ENCODE data around the gene HCAR3.
"Not testable (repeated sequence)": the region's sequence is repeated elsewhere in the genome, so short reads cannot be mapped to it uniquely, and the experiment has no call there.

HCAR3 gene

GRCh38 chr12:122722387-122722786 is 5.8 kb upstream of the HCAR3 start:
- DNase-seq (ENCODE audit: low read depth, low spot score), result no peak

GRCh38 chr12:122721057-122721545 is 4.5 kb upstream of the HCAR3 start:
- DNase-seq (ENCODE audit: low read depth, low spot score), result no peak

GRCh38 chr12:122715211-122715610 is 1.4 kb downstream of the HCAR3 start:
- DNase-seq (ENCODE audit: low read depth, low spot score), result not testable (repeated sequence)

- not testable (repeated sequence) for DNase-seq (ENCODE audit: low read depth, low spot score)
These were observed 3.0 kb downstream of the HCAR3 start for GRCh38 chr12:122713491-122714188.

- not testable (repeated sequence) for DNase-seq (ENCODE audit: low read depth, low spot score)
These were observed 5.3 kb downstream of the HCAR3 start for GRCh38 chr12:122711266-122711665.

- not testable (repeated sequence) for DNase-seq (ENCODE audit: low read depth, low spot score)
These were observed 6.3 kb downstream of the HCAR3 start for GRCh38 chr12:122710341-122710740.

GRCh38 chr12:122709287-122709686 is 7.3 kb downstream of the HCAR3 start:
- not testable (repeated sequence) for DNase-seq (ENCODE audit: low read depth, low spot score)

- not testable (repeated sequence) for DNase-seq (ENCODE audit: low read depth, low spot score)
These were observed 12.8 kb downstream of the HCAR3 start for GRCh38 chr12:122703841-122704240.

GRCh38 chr12:122702890-122703611 is 13.6 kb downstream of the HCAR3 start, which contains the start of gene HCAR2:
TSS of gene HCAR2 (minus strand) at chr12:122703357. CDS start at chr12:122703283, 74 bp downstream.
- not testable (repeated sequence) for DNase-seq (ENCODE audit: low read depth, low spot score)

GRCh38 chr12:122701481-122701880 is 15.1 kb downstream of the HCAR3 start:
- not testable (repeated sequence) for DNase-seq (ENCODE audit: low read depth, low spot score)

- DNase-seq (ENCODE audit: low read depth, low spot score), result not testable (repeated sequence)
These were observed 16.4 kb downstream of the HCAR3 start for GRCh38 chr12:122700038-122700710.

GRCh38 chr12:122696922-122697321 is 19.7 kb downstream of the HCAR3 start:
- DNase-seq (ENCODE audit: low read depth, low spot score), result not testable (repeated sequence)

- DNase-seq (ENCODE audit: low read depth, low spot score), result no peak
These were observed 25.0 kb downstream of the HCAR3 start for GRCh38 chr12:122691566-122691965.

- no peak for DNase-seq (ENCODE audit: low read depth, low spot score)
These were observed 28.3 kb downstream of the HCAR3 start for GRCh38 chr12:122688291-122688690.

GRCh38 chr12:122687086-122687485 is 29.5 kb downstream of the HCAR3 start:
- no peak for DNase-seq (ENCODE audit: low read depth, low spot score)

- no peak for DNase-seq (ENCODE audit: low read depth, low spot score)
These were observed 30.1 kb downstream of the HCAR3 start for GRCh38 chr12:122686538-122686937.

GRCh38 chr12:122684297-122684813 is 32.3 kb downstream of the HCAR3 start:
- DNase-seq (ENCODE audit: low read depth, low spot score), result no peak

GRCh38 chr12:122681814-122682213 is 34.8 kb downstream of the HCAR3 start:
- no peak for DNase-seq (ENCODE audit: low read depth, low spot score)

GRCh38 chr12:122680989-122681388 is 35.6 kb downstream of the HCAR3 start:
- DNase-seq (ENCODE audit: low read depth, low spot score), result not testable (repeated sequence)

GRCh38 chr12:122676781-122677180 is 39.8 kb downstream of the HCAR3 start:
- DNase-seq (ENCODE audit: low read depth, low spot score), result not testable (repeated sequence)

- not testable (repeated sequence) for DNase-seq (ENCODE audit: low read depth, low spot score)
These were observed 40.6 kb downstream of the HCAR3 start for GRCh38 chr12:122676015-122676414.

GRCh38 chr12:122672515-122672914 is 44.1 kb downstream of the HCAR3 start:
- no peak for DNase-seq (ENCODE audit: low read depth, low spot score)
